Measurements from ENCODE around the gene PTTG1IP. TPM values are rescaled to one million over a fixed set of nuclear protein-coding genes. Genes with fewer than 3 reads are reported as not detected.

PTTG1IP gene
- total and polyA plus RNA-seq, 2 of the 4 experiments (the other 2 are of a cell fraction) = 167 to 194 TPM

GRCh38 chr21:44874240-44874496 is 678 bp upstream of the PTTG1IP start:
- Histone ChIP-seq H3K27me3 (ENCODE audit: control insufficient read depth, insufficient read depth, low read length) (no peaks in the 10 kb centered on the region), H2BK5ac (ENCODE audit: low read depth, low read length, poor library complexity, severe bottlenecking) (peak overlapping the region; percentile 74)

More at GRCh38 chr21:44874240-44874496, 678 bp upstream of the PTTG1IP start:
- CTCF ChIA-PET = no interaction called here
- dilution Hi-C loops (cut with HindIII; ENCODE audit: low sequenced_read_pairs, unreplicated experiment) (no loop called here), intact Hi-C loops (cut with micrococcal nuclease) (loop anchor here (5.0 to 10.0 kb wide), 4 partner anchors 53 to 261 kb away; partner anchors contain the start of genes SUMO3 and UBE2G2), in situ Hi-C loops (cut with MboI; ENCODE audit: low sequenced_read_pairs) (no loop called here)
- Histone ChIP-seq H4K91ac (ENCODE audit: insufficient read depth, low read depth, low read length) (peak overlapping the region; percentile 12; the same call in 1 of the 2 replicates), H3K36me3 (ENCODE audit: control insufficient read depth, insufficient read depth, low read length) (no peaks in the 10 kb centered on the region), H2BK20ac (ENCODE audit: low read depth, low read length) (no peak overlapping the region), H3K14ac (replicated peaks; ENCODE audit: low read depth, low read length) (peak overlapping the region; percentile 56), H3K4me1 (ENCODE audit: control insufficient read depth, insufficient read depth, low read length) (peaks cover 14% of the 10 kb centered on the region), H4K20me1 (ENCODE audit: insufficient read depth, low read length) (peaks cover 39% of the 10 kb centered on the region), H3K9me1 (ENCODE audit: insufficient read depth, low read length) (peaks cover 12% of the 10 kb centered on the region), H3K4me3 (ENCODE audit: insufficient read depth, low read depth, low read length) (peak overlapping the region; percentile 77), H3K9me3 (ENCODE audit: control insufficient read depth, insufficient read depth, low read length) (no peaks in the 10 kb centered on the region), H2BK15ac (ENCODE audit: low read depth, low read length) (peak overlapping the region; percentile 27; the same call in 1 of the 3 replicates), H3K18ac (ENCODE audit: low read depth, low read length) (peak overlapping the region; percentile 4; the same call in 1 of the 2 replicates), H3K27ac (ENCODE audit: insufficient read depth, low read length) (peak overlapping the region; percentile 75), H2AFZ (replicated peaks; ENCODE audit: low read length, poor library complexity) (peak overlapping the region; percentile 95), H3K23ac (ENCODE audit: low read depth, low read length) (peak overlapping the region; percentile 72), H2AK5ac (ENCODE audit: low read depth, low read length) (peak overlapping the region; percentile 65), H3K56ac (ENCODE audit: extremely low read depth, insufficient read depth, low read length) (peak overlapping the region; percentile 62; the same call in 1 of the 2 replicates), H2BK120ac (ENCODE audit: low read depth, low read length) (peak overlapping the region; percentile 24; the same call in 1 of the 2 replicates), H3K79me1 (ENCODE audit: low read depth in 1 of 2, low read length in 2 of 2) (peaks cover 5 to 39% of the 10 kb centered on the region in 2 experiments; a peak in 3 of 4 replicates), H4K8ac (ENCODE audit: low read depth in 2 of 2, low read length in 2 of 2) (peak overlapping the region; percentile 90 to 94), H3K4ac (ENCODE audit: low read depth, low read length) (peak overlapping the region; percentile 77), H2AK9ac (replicated peaks; ENCODE audit: low read depth, low read length, poor library complexity) (peak overlapping the region; percentile 29), H4K5ac (ENCODE audit: low read depth, low read length) (peak overlapping the region; percentile 43), H3K9ac (ENCODE audit: low read depth, low read length) (peak overlapping the region; percentile 70), H3K4me2 (ENCODE audit: low read depth, low read length) (peak overlapping the region; percentile 85)
- DNase-seq = no peak
- no TSS peak for BruUV-seq (replicated peaks)
- 13% methylated on average over 7 of the region's 20 CpGs; no CpG with 5 or more reads in 1 of the 2 experiments for WGBS, 2 experiments (ENCODE audit: extremely low coverage in 2 of 2, insufficient read length in 1 of 2)
- POLR2A ChIA-PET (ENCODE audit: unreplicated experiment) = interaction anchor here (0.6 kb wide), 1 partner anchor 28 kb away, joined by 3 read pairs; no protein-coding TSS in a partner anchor
- ATAC-seq (ENCODE audit: low read depth) = no peak
- no peak for TF ChIP-seq CEBPB (IDR thresholded peaks at IDR 0.05; ENCODE audit: low read depth, low read length)
- TF ChIP-seq MAFK (IDR thresholded peaks at IDR 0.05; ENCODE audit: low read depth, low read length) = no peak
- TF ChIP-seq FOS (IDR thresholded peaks at IDR 0.05; ENCODE audit: low read depth, low read length) = no peak
- TF ChIP-seq, protein P1, sequence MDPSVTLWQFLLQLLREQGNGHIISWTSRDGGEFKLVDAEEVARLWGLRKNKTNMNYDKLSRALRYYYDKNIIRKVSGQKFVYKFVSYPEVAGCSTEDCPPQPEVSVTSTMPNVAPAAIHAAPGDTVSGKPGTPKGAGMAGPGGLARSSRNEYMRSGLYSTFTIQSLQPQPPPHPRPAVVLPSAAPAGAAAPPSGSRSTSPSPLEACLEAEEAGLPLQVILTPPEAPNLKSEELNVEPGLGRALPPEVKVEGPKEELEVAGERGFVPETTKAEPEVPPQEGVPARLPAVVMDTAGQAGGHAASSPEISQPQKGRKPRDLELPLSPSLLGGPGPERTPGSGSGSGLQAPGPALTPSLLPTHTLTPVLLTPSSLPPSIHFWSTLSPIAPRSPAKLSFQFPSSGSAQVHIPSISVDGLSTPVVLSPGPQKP (IDR thresholded peaks at IDR 0.05; ENCODE audit: borderline replicate concordance, low read depth, low read length) = no peak
- no peak for TF ChIP-seq NFE2L2 (IDR thresholded peaks at IDR 0.05; ENCODE audit: low read depth, low read length)
- no peak for TF ChIP-seq RFX5 (IDR thresholded peaks at IDR 0.05; ENCODE audit: low read depth, low read length)
- TF ChIP-seq CTCF (conservative IDR thresholded peaks at IDR 0.05; ENCODE audit: low read depth, low read length) = no peak
- TF ChIP-seq SMC3 (IDR thresholded peaks at IDR 0.05; ENCODE audit: low read depth, low read length) = no peak
- no peak for TF ChIP-seq BHLHE40 (IDR thresholded peaks at IDR 0.05; ENCODE audit: low read depth, low read length)

Measured in IMR-90 (cell line).